ENCODE measurements around the gene E2F6. TPM values are rescaled to one million over a fixed set of nuclear protein-coding genes. Genes with fewer than 3 reads are reported as not detected.

Gene E2F6
- total and polyA plus RNA-seq, 10 of the 15 experiments (the other 5 are each of a cell fraction or from before 2014, with no cell fraction given), result 4.2 to 15.5 (median 11.3) TPM

GRCh38 chr2:11480406-11480805, 14.4 kb upstream of the E2F6 start:
- BruUV-seq (replicated peaks), result no TSS peak
- H3K9me3 ChIP-seq (replicated peaks; ENCODE audit: control insufficient read depth, insufficient read depth, low read length), result no peaks in the 10 kb centered on the region
- H4K20me1 ChIP-seq (ENCODE audit: control insufficient read depth, insufficient read depth), result no peaks in the 10 kb centered on the region
- no peak overlapping the region for H2AFZ ChIP-seq (ENCODE audit: control insufficient read depth, low read depth, low read length)
- H3K27ac ChIP-seq (ENCODE audit: control insufficient read depth, insufficient read depth), result no peak overlapping the region
- no peak for FAIRE-seq
- no peaks in the 10 kb centered on the region for H3K79me2 ChIP-seq (ENCODE audit: control insufficient read depth, insufficient read depth, low read length)
- H3K36me3 ChIP-seq (ENCODE audit: control insufficient read depth in 2 of 2, insufficient read depth in 2 of 2, low read length in 1 of 2), result no peaks in the 10 kb centered on the region
- intact Hi-C loops (cut with micrococcal nuclease; ENCODE audit: unreplicated experiment), result no loop called here
- H3K4me1 ChIP-seq (ENCODE audit: control insufficient read depth, insufficient read depth, low read length), result no peaks in the 10 kb centered on the region
- SMC1A ChIA-PET (ENCODE audit: uncharacterized antibody, unreplicated experiment), result interaction anchor here (1.0 to 4.6 kb wide), 4 partner anchors 11 to 103 kb away, joined by 3 to 44 read pairs (median 6); no protein-coding TSS in a partner anchor
- 49% methylated on average over 4 of the region's 4 CpGs for WGBS (ENCODE audit: insufficient coverage, insufficient replicate concordance, low lambda C conversion rate, missing lambda C conversion rate)
- no peak overlapping the region for H3K9ac ChIP-seq (ENCODE audit: control insufficient read depth, insufficient read depth, low read length)
- RAD21 ChIA-PET (ENCODE audit: unreplicated experiment), result interaction anchor here (1.7 kb wide), 1 partner anchor 103 kb away, joined by 13 read pairs; no protein-coding TSS in a partner anchor
- DNase-seq (ENCODE audit: low read depth, low spot score), result no peak
- H3K4me2 ChIP-seq (ENCODE audit: control insufficient read depth, insufficient read depth), result no peak overlapping the region
- H3K27me3 ChIP-seq (replicated peaks in 1 of 2; ENCODE audit: control insufficient read depth in 2 of 2, insufficient read depth in 2 of 2, low read length in 1 of 2), result peaks cover 6 to 11% of the 10 kb centered on the region in 2 experiments
- TF ChIP-seq CREB1 (IDR thresholded peaks at IDR 0.05; ENCODE audit: low read depth), result no peak
- TF ChIP-seq MEF2B (IDR thresholded peaks at IDR 0.05; ENCODE audit: partially characterized antibody, poor library complexity, severe bottlenecking), result no peak
- in situ Hi-C loops (cut with MboI), result no loop called here
- CTCF ChIA-PET, result interaction anchor here (0.6 to 6.0 kb wide), 8 partner anchors 11 to 335 kb away, joined by 3 to 206 read pairs (median 3); partner anchors contain the start of gene E2F6
- H3K4me3 ChIP-seq, result no peak overlapping the region
- POLR2A ChIA-PET, result interaction anchor here (1.2 kb wide), 1 partner anchor 16 kb away, joined by 3 read pairs; no protein-coding TSS in a partner anchor
- no peak for ATAC-seq

GRCh38 chr2:11478899-11479605, 13.1 kb upstream of the E2F6 start:
- no peak for TF ChIP-seq RFX5 (IDR thresholded peaks at IDR 0.05; ENCODE audit: low read depth, low read length)
- no peak for TF ChIP-seq NBN (IDR thresholded peaks at IDR 0.05)
- no peak for TF ChIP-seq CEBPB (IDR thresholded peaks at IDR 0.05; ENCODE audit: borderline replicate concordance in 1 of 2, low read depth in 2 of 2, low read length in 2 of 2)
- no peak for TF ChIP-seq RAD51 (IDR thresholded peaks at IDR 0.05)
- no peak for TF ChIP-seq MTA2 (IDR thresholded peaks at IDR 0.05; ENCODE audit: low read depth)
- ChIA-PET CTCF (interaction anchor here (0.6 to 6.0 kb wide), 13 partner anchors 9 to 1528 kb away, joined by 3 to 206 read pairs (median 3); a partner anchor contains a TSS), RAD21 (ENCODE audit: unreplicated experiment) (interaction anchor here (3.7 kb wide), 1 partner anchor 104 kb away, joined by 55 read pairs; no protein-coding TSS in a partner anchor), POLR2A (no interaction called here), SMC1A (ENCODE audit: uncharacterized antibody, unreplicated experiment) (interaction anchor here (1.0 to 4.6 kb wide), 5 partner anchors 12 to 347 kb away, joined by 3 to 44 read pairs (median 4); no protein-coding TSS in a partner anchor)
- H3K4me1 ChIP-seq (ENCODE audit: control insufficient read depth, insufficient read depth, low read length), result no peaks in the 10 kb centered on the region
- peaks cover 6 to 11% of the 10 kb centered on the region in 2 experiments for H3K27me3 ChIP-seq (replicated peaks in 1 of 2; ENCODE audit: control insufficient read depth in 2 of 2, insufficient read depth in 2 of 2, low read length in 1 of 2)
- no peak overlapping the region for H3K9ac ChIP-seq (ENCODE audit: control insufficient read depth, insufficient read depth, low read length)
- H3K4me2 ChIP-seq (ENCODE audit: control insufficient read depth, insufficient read depth), result no peak overlapping the region
- in situ Hi-C loops (cut with MboI) (loop anchor here (5.0 kb wide), 1 partner anchor 103 kb away; no protein-coding TSS in a partner anchor), intact Hi-C loops (cut with micrococcal nuclease; ENCODE audit: unreplicated experiment) (loop anchor here (1.0 to 5.0 kb wide), 3 partner anchors 105 to 347 kb away; a partner anchor contains a TSS)
- H3K9me3 ChIP-seq (replicated peaks; ENCODE audit: control insufficient read depth, insufficient read depth, low read length), result no peaks in the 10 kb centered on the region
- BruUV-seq (replicated peaks), result no TSS peak
- FAIRE-seq, result no peak
- no peaks in the 10 kb centered on the region for H3K79me2 ChIP-seq (ENCODE audit: control insufficient read depth, insufficient read depth, low read length)
- no peaks in the 10 kb centered on the region for H4K20me1 ChIP-seq (ENCODE audit: control insufficient read depth, insufficient read depth)
- H3K36me3 ChIP-seq (ENCODE audit: control insufficient read depth in 2 of 2, insufficient read depth in 2 of 2, low read length in 1 of 2), result no peaks in the 10 kb centered on the region
- no peak overlapping the region for H3K27ac ChIP-seq (ENCODE audit: control insufficient read depth, insufficient read depth)
- no peak overlapping the region for H2AFZ ChIP-seq (ENCODE audit: control insufficient read depth, low read depth, low read length)
- no peak overlapping the region for H3K4me3 ChIP-seq
- ATAC-seq, result no peak
- DNase-seq (ENCODE audit: low read depth, low spot score), result no peak
- WGBS (ENCODE audit: insufficient coverage, insufficient replicate concordance, low lambda C conversion rate, missing lambda C conversion rate), result 80% methylated on average over 11 of the region's 12 CpGs
